Measurements from ENCODE around the gene MED16. TPM values are rescaled to one million over a fixed set of nuclear protein-coding genes. Genes with fewer than 3 reads are reported as not detected.

Gene MED16
- total and polyA plus RNA-seq, 2 of the 13 experiments (the other 11 are each of a cell fraction or from before 2014, with no cell fraction given) = 13.3 to 14.8 TPM

GRCh38 chr19:925526-926322 lies 32.7 kb upstream of the MED16 start, which contains the start of gene ARID3A (continued):
- 0 out of 2 replicates have a peak, but pooled peaks have one; percentile 24 for TF ChIP-seq ZNF589 (CRISPR knock-in tag; conservative IDR thresholded peaks at IDR 0.05)
- no peak for TF ChIP-seq CREBL2 (CRISPR knock-in tag; IDR thresholded peaks at IDR 0.05; ENCODE audit: borderline replicate concordance)
- no peak for TF ChIP-seq TSC22D2 (CRISPR knock-in tag; IDR thresholded peaks at IDR 0.05; ENCODE audit: borderline replicate concordance)
- TF ChIP-seq CCAR2 (optimal IDR thresholded peaks at IDR 0.05; ENCODE audit: low read depth, low read length) = no peak
- TF ChIP-seq IRF2 (CRISPR knock-in tag; IDR thresholded peaks at IDR 0.05) = no peak
- TF ChIP-seq FUBP1 (CRISPR knock-in tag; IDR thresholded peaks at IDR 0.05; ENCODE audit: borderline replicate concordance) = no peak
- TF ChIP-seq CEBPZ (IDR thresholded peaks at IDR 0.05; ENCODE audit: low read length) = no peak
- TF ChIP-seq HMG20B (CRISPR knock-in tag; conservative IDR thresholded peaks at IDR 0.05) = no peak
- no peak for TF ChIP-seq ZNF660 (CRISPR knock-in tag; IDR thresholded peaks at IDR 0.05; ENCODE audit: borderline replicate concordance, low read depth)
- no peak for TF ChIP-seq NKX3-1 (CRISPR knock-in tag; IDR thresholded peaks at IDR 0.05)
- TF ChIP-seq SOX6 (IDR thresholded peaks at IDR 0.05) = no peak
- 0 out of 2 replicates have a peak, but pooled peaks have one; percentile 3 for TF ChIP-seq SOX6 (CRISPR knock-in tag; IDR thresholded peaks at IDR 0.05)
- no peak for TF ChIP-seq TFAP4 (IDR thresholded peaks at IDR 0.05; ENCODE audit: borderline replicate concordance, low read depth)
- no peak; the same call in 1 of the 2 replicates for TF ChIP-seq ZNF639 (CRISPR knock-in tag; conservative IDR thresholded peaks at IDR 0.05)
- no peak for TF ChIP-seq ZSCAN20 (CRISPR knock-in tag; IDR thresholded peaks at IDR 0.05; ENCODE audit: borderline replicate concordance)
- TF ChIP-seq NFE2 (CRISPR knock-in tag; IDR thresholded peaks at IDR 0.05) = no peak
- no peak for TF ChIP-seq RNF2 (conservative IDR thresholded peaks at IDR 0.05; ENCODE audit: low read depth)
- no peak for TF ChIP-seq CREB3 (CRISPR knock-in tag; IDR thresholded peaks at IDR 0.05)
- TF ChIP-seq SP1 (IDR thresholded peaks at IDR 0.05) = no peak
- peak; percentile 46 for TF ChIP-seq SP1 (CRISPR knock-in tag; IDR thresholded peaks at IDR 0.05)
- TF ChIP-seq ZNF709 (CRISPR knock-in tag; IDR thresholded peaks at IDR 0.05) = no peak
- TF ChIP-seq SMAD9 (CRISPR knock-in tag; IDR thresholded peaks at IDR 0.05) = no peak
